GM18907 (cell line): Measurements from ENCODE around the gene MAP2K3.

Experiments
- ATAC-seq: cut with Tn5 transposase; IDR thresholded peaks from one replicate; pipeline ENCODE4 v1.9.1; 2021; ENCODE audit warnings: mild to moderate bottlenecking, moderate library complexity; ENCODE audit not compliant: unreplicated experiment

Gene MAP2K3

DNA sequence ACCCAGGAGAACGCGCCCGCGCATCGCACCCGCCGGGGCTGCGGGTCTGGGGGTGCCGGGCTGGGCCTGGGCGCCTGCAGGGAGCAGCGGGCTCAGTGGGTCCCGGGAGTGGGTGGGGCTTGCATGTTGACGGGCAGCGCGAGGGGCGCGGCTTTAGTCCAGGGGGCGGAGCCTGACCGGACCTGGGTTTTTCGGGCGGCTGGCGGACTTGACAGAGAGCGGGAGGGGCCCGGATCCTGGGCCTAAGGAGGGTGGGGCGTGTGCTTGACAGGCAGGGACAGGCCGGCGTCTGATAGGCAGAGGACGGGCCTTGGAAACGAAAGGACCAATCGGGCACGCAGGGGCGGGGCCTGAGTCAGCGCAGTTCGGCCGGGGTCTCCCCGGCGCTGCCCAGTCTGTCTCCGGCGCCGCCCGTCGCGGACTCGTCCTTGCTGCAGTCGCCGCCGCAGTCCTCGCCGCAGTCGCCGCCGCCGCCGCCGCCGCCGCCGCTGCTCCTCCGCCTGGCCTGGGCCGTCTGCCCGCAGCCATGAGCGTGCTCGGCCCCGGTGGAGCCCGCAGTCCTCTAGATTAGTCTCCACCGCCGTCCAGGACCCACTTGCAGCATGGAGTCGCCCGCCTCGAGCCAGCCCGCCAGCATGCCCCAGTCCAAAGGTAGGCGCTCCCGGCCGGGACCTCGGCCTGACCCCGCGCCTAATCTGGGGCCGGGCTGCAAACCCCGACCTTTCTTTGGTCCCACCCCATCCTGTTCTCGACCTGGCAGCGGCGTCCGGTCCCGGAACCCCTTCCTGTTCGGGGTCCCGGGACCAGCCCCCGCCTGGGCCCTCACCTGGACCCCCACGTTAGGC is at the start of gene MAP2K3:
MAP2K3 (plus strand) TSS at position 393 of the 845 bp plus-strand sequence; CDS start at position 603, 210 bp downstream.
- ATAC-seq = peak; percentile 73

DNA sequence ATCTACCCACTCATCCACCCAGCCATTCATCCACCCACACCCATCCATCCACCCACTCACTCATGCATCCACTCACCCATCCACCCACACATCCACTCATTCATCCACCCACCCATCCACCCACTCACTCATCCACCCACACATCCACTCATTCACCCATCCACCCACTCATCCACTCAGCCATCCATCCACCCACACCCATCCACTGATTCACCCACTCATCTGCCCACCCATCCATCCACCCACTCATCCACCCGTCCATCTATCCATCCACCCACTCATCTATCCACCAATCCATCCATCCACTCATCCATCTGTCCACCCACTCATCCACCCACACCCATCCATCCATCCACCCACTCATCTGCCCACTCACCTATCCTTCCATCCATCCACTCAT is 48.6 kb upstream of the MAP2K3 start:
- ATAC-seq = no peak

DNA sequence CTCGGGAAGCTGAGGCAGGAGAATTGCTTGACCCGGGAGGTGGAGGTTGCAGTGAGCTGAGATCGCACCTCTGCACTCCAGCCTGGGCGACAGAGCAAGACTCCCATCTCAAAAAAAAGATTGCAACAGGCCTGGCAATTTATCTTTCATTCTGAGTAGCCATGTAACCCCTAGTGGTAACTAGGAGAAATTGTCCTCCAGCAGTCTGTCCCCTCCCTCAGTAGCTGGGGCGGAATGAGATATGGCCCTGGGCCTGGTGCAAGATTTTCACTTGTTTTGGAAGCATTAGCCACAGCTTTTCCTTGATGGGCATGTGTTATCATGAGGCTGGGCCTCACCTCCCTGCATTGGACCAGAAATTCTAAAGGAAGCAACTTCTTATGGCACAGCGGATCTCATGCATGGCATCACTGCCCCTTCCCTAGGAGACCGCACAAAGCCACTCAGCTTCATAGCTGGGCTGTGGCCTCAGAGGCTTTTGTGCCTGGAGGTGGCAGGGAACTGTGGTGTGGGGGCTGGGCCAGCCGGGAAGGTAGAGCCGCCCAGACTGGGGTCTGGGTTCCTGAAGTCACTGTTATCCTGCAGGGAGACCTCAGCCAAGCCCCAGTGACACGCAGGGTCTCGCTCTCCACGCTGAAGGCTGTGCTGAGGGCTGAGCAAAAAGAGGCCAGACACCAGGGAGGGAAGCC is 44.7 kb upstream of the MAP2K3 start:
- ATAC-seq = no peak

DNA sequence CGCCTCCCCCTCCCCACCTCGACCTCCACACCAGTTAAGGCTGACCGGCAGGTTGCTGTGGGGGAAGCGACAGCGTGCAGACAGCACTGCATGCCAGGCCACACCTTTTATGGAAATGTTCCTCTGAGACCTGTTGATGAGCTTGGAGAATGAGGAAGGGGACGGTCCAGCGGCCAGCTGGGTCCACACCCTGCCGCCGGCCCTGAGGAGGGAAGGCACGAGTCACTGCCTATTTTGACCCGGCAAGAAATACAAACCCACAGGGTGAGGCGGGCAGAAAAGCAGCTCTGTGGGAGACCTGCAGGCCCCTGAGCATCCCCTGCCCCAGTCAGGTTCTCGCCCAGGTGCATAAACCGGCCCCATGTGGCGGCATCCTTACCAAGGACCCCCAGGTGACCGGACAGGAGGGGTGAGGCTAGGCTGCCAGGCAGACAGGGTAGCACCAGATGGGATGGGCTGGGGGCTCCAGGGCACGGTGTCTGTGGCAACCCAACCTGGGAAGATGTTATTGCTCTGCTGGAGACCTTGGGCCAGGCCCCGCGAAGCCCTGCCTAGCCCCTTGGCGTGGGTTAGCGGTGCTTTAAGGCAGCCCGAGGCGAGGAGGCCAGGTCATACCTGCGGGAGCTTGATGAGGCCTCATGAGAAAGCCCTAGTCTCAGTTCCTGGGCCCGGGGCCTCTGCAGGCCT is 44.0 kb upstream of the MAP2K3 start:
- ATAC-seq = no peak

DNA sequence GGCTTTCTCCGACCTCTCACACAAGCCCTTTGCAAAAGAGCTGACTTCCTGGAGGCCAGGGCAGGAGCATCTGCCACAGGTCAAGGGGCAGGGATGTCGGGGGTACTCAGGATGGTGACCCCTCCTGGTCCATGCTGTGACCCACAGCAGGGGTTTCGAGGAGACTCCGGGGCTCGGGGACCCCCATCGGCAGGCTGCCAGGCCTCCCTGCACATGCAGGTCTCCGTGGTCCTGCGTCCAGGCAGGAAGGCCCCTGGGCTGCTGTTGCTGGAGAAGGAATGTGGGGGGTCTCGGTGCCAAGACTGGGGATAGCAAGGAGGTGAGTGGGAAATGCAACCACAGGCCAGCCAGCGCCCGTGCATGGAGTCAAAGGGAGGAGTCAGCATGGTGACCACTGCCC is 42.9 kb upstream of the MAP2K3 start:
- no peak for ATAC-seq

DNA sequence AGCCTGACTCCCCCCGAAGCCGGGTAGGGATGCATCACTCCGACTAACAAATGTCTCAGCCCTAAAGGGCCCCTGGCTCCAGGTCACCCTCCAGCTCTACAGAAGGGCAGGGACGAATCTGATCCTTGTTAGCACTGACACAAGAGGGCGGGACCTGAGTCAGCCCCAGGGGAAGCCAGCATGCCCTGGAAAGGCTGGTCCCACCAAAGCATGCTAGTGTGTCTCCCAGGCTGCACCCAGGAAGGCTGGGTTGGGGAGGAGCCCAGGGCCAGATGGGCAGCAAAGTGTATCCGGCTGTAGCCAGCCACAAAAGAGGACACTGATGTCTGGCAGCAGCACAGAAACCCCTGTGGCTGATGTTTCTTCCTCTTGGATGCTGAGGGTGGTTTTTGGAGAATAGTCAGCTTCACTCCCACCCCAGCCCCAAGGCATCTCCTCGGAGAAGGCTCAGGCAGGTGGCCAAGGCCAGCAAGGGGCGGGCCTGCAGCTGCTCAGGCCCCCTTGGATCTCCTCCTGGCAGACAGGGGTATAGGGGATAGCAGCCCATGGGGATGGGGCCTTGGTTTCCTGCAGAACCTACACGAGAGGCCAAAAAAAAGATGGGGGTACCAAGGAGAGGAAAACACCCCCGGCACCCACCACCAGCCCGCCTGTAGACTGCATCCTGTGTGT is 42.3 kb upstream of the MAP2K3 start:
- no peak for ATAC-seq

DNA sequence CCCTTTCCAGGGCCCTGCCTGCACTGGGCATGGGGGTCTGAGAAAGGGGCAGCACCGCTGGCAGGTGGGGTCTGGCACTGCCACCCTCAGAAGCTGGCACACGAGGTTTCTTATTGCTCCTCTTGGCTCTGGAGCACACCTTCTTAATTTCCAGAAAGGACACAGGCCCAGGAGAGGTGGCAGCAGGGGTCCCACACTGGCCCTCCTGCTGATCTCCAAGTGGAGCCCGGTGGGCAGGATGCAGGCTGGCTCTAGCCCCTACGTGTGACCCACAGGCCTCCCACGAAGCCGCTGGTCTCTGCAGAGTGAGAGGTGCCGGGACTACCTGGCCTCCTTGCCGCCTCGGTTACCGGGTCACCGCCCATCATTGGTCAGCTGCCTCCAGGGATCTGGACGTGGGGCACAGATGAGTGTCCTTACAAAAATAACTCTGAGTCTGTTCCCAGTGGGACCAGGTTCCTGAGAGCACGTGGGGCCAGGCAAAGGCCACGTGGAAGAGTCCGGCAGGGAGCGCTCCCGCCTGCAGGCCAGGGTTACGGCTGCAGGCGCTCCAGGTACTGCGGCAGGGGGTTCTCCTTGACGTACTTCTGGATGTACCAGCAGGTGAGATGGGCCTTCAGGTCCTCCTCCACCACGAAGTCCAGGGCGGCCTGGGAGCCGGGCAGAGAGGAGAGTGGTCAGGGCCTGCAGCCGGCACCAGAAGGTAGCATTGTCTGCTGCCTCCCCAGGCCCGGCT is 41.6 kb upstream of the MAP2K3 start:
- ATAC-seq = no peak

DNA sequence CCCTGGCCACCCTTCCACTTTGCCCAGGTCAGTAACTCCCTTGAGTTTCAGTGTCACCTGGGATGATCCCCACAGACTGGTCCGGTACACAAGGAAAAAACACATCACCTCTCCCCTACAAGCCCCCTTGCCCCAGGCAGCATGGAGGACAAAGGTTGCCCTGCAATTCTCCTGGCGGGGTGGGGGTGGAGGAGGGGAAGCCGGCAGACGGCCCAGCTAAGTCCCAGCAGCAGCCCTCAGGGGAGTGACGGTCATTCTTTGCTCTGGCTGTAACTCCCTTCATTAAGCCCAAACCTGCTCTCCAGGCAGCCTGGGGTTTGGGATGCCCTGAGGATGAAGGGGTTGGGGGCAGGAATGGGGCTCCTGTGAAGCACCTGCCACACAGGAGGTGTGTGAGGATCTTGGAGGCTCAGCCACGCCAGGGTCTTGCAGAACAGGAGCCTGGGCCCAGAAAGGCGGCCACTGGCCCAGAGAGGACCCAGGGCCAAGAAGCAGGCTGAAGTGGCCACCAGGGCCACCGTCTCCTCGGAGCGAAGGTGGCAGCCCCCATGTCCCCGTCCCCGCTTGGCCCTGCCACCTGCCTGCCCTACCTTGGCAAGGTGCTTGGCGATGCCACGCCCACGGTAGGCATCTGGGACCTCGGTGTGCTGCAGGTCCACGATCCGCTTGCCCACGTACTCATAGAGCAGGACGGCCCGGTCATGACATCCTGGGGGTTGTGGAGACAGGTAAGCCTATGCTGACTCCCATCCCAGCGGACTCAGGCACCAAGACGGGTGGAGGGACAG is 40.8 kb upstream of the MAP2K3 start:
- ATAC-seq = no peak

DNA sequence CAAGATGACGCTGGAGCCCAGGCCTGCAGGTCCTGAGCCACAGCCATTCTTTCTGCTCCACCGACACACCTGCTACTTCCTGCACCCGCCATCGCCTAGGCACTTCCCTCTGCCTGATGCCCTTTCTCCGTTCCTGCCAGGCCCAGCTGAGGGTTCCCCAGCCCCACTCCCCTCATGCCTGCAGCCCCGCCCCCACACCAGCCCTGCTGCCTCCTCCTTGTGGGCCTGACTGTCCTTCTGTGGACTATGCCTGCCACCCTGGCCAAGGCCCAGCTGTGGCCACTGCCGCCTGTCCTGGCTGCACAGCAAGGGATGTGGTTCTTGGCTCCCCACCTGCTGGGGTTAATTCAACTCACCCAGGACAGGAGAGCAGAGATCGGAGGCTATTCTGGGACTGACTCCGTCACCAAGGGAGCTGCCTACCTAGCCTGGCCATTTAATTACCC is 38.8 kb upstream of the MAP2K3 start:
- ATAC-seq = no peak

DNA sequence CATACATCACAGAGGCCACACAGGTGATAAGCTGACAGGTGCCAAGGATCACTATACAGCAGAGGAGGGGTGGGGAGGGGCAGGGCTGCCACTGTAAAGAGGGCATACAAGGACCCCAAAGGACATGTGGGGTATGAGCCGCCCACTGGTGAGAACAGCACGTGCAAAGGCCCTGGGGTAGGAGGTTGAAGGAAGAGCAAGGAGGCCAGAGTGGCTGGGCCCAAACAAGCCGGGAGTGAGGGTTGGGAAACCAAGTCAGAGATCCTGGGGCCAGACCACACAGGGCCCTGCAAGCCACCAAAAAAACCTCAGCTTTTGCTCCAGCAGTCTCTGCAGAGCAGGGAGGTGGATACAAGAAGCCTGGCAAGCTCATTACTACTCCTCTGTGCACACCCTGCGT is 37.8 kb upstream of the MAP2K3 start:
- no peak for ATAC-seq

DNA sequence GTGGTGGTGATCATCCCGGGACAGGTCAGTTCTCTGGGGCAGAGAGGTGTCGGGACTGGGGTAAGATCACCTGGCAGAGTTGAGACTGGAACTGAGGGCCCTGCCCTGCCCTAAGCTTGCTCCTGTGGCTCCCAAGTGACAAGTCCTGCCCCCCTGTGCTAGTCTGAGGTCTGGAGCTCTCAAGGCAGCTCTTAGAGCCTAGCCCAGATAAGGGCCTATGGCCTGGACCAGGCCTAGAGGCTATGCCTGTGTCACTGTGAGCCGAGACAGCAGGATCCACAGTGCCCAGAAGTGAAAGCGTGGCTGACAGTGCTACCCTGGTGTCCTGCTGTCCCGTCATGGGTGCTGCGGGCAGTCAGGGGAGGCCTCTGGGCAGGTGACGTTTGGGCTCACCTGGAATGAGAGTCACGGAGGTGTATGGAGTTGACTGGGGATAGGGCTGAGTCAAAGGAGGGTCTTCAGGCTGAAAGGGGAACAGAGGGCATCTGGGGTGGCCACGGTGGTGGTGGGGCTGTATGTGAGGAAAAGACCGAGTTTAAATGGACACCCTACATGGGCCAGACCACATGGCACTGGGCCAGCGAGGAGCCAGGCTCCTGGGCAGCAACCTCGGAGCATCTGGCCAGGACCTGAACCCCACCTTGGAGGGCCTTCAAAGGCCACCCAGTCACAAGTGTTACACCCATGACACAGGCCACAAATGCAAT is 36.8 kb upstream of the MAP2K3 start:
- ATAC-seq = no peak

DNA sequence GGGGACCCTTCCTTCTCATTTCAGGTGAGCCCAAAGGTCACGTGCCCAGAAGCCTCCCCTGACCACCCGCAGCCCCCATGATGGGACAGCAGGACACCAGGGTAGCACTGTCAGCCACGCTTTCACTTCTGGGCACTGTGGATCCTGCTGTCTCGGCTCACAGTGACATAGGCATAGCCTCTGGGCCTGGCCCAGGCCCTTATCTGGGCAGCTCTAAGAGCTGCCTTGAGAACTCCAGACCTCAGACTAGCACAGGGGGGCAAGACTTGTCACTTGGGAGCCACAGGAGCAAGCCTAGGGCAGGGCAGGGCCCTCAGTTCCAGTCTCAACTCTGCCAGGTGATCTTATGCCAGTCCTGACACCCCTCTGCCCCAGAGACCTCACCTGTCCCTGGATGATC is 36.0 kb upstream of the MAP2K3 start:
- no peak for ATAC-seq

DNA sequence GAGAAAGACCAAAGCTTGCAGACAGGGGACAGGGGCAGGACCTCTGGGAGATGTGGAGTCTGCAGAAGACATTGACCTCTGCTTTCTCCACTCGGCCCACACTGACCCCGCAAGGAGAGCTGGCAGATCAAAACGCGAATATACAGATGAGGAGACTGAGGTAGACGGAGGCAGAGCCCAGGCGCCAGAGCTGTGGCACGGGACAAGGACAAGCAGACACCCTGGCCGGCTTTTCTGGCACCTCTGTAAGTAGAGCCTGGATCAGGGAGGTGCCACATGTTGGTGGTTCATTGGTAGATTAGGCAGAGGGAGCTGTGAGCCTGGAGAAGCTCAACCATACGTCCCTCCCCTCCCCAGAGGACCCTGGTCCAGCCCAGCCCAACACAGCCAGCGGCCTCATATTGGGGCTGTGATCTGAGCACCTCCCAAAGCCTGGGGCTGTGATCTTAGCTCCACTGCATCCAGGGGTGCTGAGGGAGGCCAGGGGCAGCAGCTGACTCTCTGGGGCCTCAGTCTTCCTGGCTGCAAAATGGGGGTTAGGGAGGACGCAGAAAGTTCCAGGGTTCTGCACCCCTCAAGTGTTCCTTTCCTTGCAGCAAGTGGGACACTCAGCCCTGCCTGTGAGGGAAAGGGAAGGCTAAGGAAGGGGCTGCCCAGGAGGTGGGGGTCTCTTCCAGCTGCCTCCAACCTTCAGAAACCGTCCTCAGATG is 35.3 kb upstream of the MAP2K3 start:
- ATAC-seq = no peak

DNA sequence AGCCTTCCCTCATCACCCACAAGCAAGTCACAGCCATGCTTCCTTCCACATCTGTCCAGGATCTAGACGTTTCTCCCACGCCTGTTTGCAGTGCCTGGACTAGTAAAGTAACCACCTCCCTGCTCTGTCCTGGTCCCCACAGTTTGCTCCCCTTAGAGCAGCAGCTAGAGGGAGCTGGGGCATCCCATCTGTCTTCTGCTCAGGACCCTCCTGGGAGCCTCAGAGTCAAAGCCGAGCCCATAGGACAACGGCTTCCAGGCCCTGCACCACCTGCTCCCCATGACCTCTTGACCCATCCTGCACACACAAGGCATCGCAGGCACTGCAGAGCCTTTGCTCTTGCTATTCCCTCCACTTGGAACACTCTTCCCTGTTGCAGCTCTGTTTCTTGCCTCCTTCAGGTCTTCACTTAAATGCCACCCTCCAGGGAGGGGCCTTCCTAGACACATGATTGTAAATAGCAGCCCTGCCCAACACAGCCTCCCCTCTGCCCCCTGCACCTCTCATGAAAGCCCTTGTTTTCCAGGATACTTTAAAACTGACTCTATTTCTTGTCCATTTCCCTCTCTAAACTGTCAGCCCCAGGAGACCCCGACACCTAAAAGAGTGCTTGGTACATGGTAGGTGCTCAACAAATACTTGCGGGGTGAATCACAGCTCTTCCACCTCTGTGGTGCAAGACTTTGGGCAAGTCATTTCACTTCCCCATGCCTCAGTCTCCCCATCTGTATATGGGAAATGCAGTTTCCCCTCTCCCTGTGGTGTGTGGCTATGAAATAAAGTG is 34.4 kb upstream of the MAP2K3 start:
- ATAC-seq = no peak

DNA sequence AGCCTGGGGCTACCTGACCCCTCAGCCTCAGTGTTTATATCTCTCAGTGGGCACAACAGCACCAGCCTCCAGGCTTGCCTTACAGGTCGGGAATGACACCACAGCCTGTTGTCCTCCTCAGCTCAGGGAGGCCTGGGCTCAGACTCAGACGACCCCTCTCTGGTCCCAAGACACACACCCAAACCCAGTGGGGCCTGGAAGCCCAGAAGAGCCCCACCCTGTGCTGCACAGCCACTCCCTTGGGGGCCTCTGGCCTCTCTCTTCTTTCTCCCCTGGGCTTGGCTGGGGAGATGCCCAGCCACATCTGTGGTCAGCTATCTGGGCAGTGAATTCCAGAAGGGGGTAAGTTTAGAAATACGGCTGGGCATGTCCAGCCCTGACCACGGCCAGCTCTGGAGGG is 33.7 kb upstream of the MAP2K3 start:
- ATAC-seq = no peak

DNA sequence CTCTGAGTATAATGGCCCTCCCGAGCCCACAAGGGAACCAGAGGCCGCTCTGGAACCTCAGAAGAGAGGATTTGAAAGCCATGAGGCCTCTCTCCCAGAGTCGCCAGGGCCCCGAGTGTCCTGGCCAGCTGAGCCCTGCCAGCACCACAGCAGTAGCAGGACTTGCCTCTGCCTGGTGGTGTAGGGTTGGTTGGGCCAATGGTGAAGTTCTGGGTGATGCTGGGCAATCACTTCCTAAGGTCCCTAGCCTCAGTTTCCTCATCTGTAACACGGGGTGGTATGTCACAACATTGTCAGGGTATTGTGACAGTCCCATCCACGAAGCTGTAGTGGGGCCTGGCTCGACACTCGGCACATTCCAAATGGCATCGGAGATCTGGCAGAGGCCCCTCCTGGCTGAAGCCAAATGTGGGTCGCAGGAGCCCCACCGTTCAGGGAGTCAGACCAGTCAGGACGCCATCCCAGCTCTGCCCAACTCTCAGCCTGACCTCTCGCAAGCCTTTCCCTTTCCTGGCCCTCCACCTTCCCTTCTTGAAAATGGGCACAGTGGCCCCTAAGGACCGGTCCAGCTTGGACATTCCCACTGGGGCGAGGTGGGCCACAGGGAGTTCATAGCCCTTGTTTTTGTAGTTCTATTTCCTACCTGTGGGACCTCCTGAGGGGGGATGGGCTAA is 33.0 kb upstream of the MAP2K3 start:
- ATAC-seq = no peak

DNA sequence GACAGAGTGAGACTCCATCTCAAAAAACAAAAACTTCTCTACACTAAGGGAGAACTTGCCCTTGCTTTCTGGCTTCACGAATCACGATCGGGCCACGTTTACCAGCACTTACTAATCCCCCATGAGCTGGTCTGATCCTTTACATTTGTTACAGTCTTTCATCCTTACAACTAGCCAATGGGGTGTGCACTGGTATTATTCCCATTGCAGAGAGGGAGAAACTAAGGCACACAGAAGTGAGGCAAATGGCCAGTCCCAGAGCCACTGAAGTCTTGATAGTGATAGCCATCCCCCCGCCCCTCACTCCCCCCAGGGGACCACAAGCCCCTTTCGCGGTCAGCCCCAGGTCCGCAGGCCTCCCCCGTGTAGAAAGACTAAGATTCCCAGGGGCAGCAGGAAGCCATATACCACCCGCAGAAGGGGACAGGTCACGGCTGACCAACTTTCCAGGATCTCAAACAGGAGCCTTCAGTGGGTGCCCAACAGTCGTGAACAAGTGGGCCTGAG is 32.2 kb upstream of the MAP2K3 start:
- ATAC-seq = no peak
